Trophoblast cell (in vitro differentiated cells and primary cell): ENCODE results near the gene LAMA3.

Source experiments
- DNase-seq, 2 donors: peaks; one replicate each; pipeline ENCODE4 v3.0.0-alpha.2; 2016
- H2AFZ ChIP-seq: 2 replicates; pipeline ENCODE4 v1.6.1; 2013; ENCODE audit warnings: low read length, moderate library complexity, mild to moderate bottlenecking; ENCODE audit not compliant: insufficient read depth, poor library complexity
- H2AK5ac ChIP-seq: 2 replicates; pipeline ENCODE4 v1.6.1; 2013; ENCODE audit warnings: mild to moderate bottlenecking, low read length
- H2BK120ac ChIP-seq: 2 replicates; pipeline ENCODE4 v1.6.1; 2013; ENCODE audit warnings: low read length, mild to moderate bottlenecking, moderate library complexity; ENCODE audit not compliant: insufficient read depth, poor library complexity
- H2BK12ac ChIP-seq: 2 replicates; pipeline ENCODE4 v1.6.1; 2013; ENCODE audit warnings: mild to moderate bottlenecking, low read length, moderate library complexity
- H2BK5ac ChIP-seq: 2 replicates; pipeline ENCODE4 v1.6.1; 2013; ENCODE audit warnings: low read length, low read depth, moderate library complexity, mild to moderate bottlenecking; ENCODE audit not compliant: poor library complexity
- H3K14ac ChIP-seq: 2 replicates; pipeline ENCODE4 v1.6.1; 2013; ENCODE audit warnings: mild to moderate bottlenecking, low read length
- H3K18ac ChIP-seq: 2 replicates; pipeline ENCODE4 v1.6.1; 2013; ENCODE audit warnings: mild to moderate bottlenecking, low read length
- H3K23ac ChIP-seq: 2 replicates; pipeline ENCODE4 v1.6.1; 2013; ENCODE audit warnings: low read length
- H3K27ac ChIP-seq: 2 replicates; pipeline ENCODE4 v1.5.1; 2013; ENCODE audit warnings: low read depth, mild to moderate bottlenecking, inconsistent platforms, low read length, moderate library complexity
- H3K27me3 ChIP-seq: 2 replicates; pipeline ENCODE4 v1.6.1; 2013; ENCODE audit warnings: inconsistent platforms, mild to moderate bottlenecking, low read length, moderate library complexity; ENCODE audit not compliant: insufficient read depth
- H3K36me3 ChIP-seq, 2 experiments: 1 replicate in 1 of 2; 2 replicates in 1 of 2; pipeline ENCODE4 v1.6.1; 2013; ENCODE audit warnings: low read length in 2 of 2, mild to moderate bottlenecking in 2 of 2, moderate library complexity in 1 of 2; ENCODE audit not compliant: insufficient read depth in 2 of 2, control insufficient read depth in 1 of 2
- H3K4ac ChIP-seq: 2 replicates; pipeline ENCODE4 v1.6.1; 2013; ENCODE audit warnings: low read depth, mild to moderate bottlenecking, low read length, moderate library complexity
- H3K4me1 ChIP-seq, 2 experiments: 1 replicate in 1 of 2; 2 replicates in 1 of 2; pipeline ENCODE4 v1.6.1; 2013; ENCODE audit warnings: low read length in 2 of 2, mild to moderate bottlenecking in 2 of 2, moderate library complexity in 1 of 2; ENCODE audit not compliant: insufficient read depth in 2 of 2, control insufficient read depth in 1 of 2
- H3K4me2 ChIP-seq: 2 replicates; pipeline ENCODE4 v1.6.1; 2013; ENCODE audit warnings: inconsistent platforms, mild to moderate bottlenecking, low read length, moderate library complexity
- H3K4me3 ChIP-seq: 2 replicates; pipeline ENCODE4 v1.5.1; 2013; ENCODE audit warnings: mild to moderate bottlenecking, low read depth, low read length, inconsistent platforms
- H3K79me1 ChIP-seq: one replicate; pipeline ENCODE4 v1.6.1; 2013; ENCODE audit warnings: low read length
- H3K79me2 ChIP-seq: 2 replicates; pipeline ENCODE4 v1.6.1; 2013; ENCODE audit warnings: low read length, mild to moderate bottlenecking; ENCODE audit not compliant: control insufficient read depth, insufficient read depth, poor library complexity
- H3K9ac ChIP-seq: 2 replicates; pipeline ENCODE4 v1.6.1; 2013; ENCODE audit warnings: mild to moderate bottlenecking, low read length
- H3K9me3 ChIP-seq: 2 replicates; pipeline ENCODE4 v1.6.1; 2013; ENCODE audit warnings: low read depth, mild to moderate bottlenecking, control low read depth, inconsistent platforms, low read length; ENCODE audit not compliant: insufficient read depth
- H4K12ac ChIP-seq: 2 replicates; pipeline ENCODE4 v1.6.1; 2013; ENCODE audit warnings: low read depth, mild to moderate bottlenecking, low read length, moderate library complexity
- H4K8ac ChIP-seq: 2 replicates; pipeline ENCODE4 v1.6.1; 2013; ENCODE audit warnings: low read depth, mild to moderate bottlenecking, low read length, moderate library complexity
- H4K91ac ChIP-seq: one replicate; pipeline ENCODE4 v1.6.1; 2013; ENCODE audit warnings: low read depth, mild to moderate bottlenecking, low read length, moderate library complexity
- WGBS: extraction: QIAGEN DNeasy Blood & Tissue Kit; methylation state at CpG from one replicate; pipeline ENCODE4 v1.1.7; 2013; ENCODE audit warnings: missing lambda C conversion rate; ENCODE audit not compliant: insufficient read length, insufficient coverage; ENCODE audit errors: extremely low coverage; 5-methylcytosine and 5-hydroxymethylcytosine counted together

Gene LAMA3

GRCh38 chr18:23737578-23737977, 48.3 kb downstream of the LAMA3 start:
- Histone ChIP-seq H3K36me3 (no peaks in the 10 kb centered on the region), H3K79me1 (no peaks in the 10 kb centered on the region), H3K9ac (no peak overlapping the region), H3K9me3 (peaks cover 2% of the 10 kb centered on the region), H3K18ac (no peak overlapping the region), H3K4me1 (no peaks in the 10 kb centered on the region), H3K4me3 (no peak overlapping the region), H2BK12ac (no peak overlapping the region), H2AFZ (no peak overlapping the region), H3K14ac (no peak overlapping the region), H3K4ac (no peak overlapping the region), H4K8ac (no peak overlapping the region), H3K4me2 (no peak overlapping the region), H3K27me3 (no peaks in the 10 kb centered on the region), H2AK5ac (no peak overlapping the region), H3K79me2 (no peaks in the 10 kb centered on the region), H2BK5ac (no peak overlapping the region), H4K12ac (no peak overlapping the region), H3K27ac (no peak overlapping the region), H2BK120ac (no peak overlapping the region), H3K23ac (no peak overlapping the region), H4K91ac (no peak overlapping the region)
- no CpG with 5 or more reads among the region's 9 CpGs for WGBS
- DNase-seq = no peak

GRCh38 chr18:23738151-23738550, 48.9 kb downstream of the LAMA3 start:
- H3K4me2 ChIP-seq = no peak overlapping the region
- H3K14ac ChIP-seq = no peak overlapping the region
- H4K91ac ChIP-seq = no peak overlapping the region
- H2AFZ ChIP-seq = no peak overlapping the region
- H3K9me3 ChIP-seq = peaks cover 2% of the 10 kb centered on the region
- no peak overlapping the region for H3K9ac ChIP-seq
- no CpG with 5 or more reads among the region's 5 CpGs for WGBS
- H2BK5ac ChIP-seq = no peak overlapping the region
- H3K4ac ChIP-seq = no peak overlapping the region
- no peaks in the 10 kb centered on the region for H3K4me1 ChIP-seq
- no peaks in the 10 kb centered on the region for H3K79me1 ChIP-seq
- no peak overlapping the region for H3K18ac ChIP-seq
- no peak overlapping the region for H4K12ac ChIP-seq
- no peak overlapping the region for H4K8ac ChIP-seq
- no peak overlapping the region for H2BK120ac ChIP-seq
- H3K27ac ChIP-seq = no peak overlapping the region
- DNase-seq = no peak
- H3K4me3 ChIP-seq = no peak overlapping the region
- H3K27me3 ChIP-seq = no peaks in the 10 kb centered on the region
- H3K79me2 ChIP-seq = no peaks in the 10 kb centered on the region
- no peak overlapping the region for H3K23ac ChIP-seq
- no peaks in the 10 kb centered on the region for H3K36me3 ChIP-seq
- no peak overlapping the region for H2BK12ac ChIP-seq
- H2AK5ac ChIP-seq = no peak overlapping the region

- H3K23ac ChIP-seq = no peak overlapping the region
- no peak overlapping the region for H2AK5ac ChIP-seq
- H3K36me3 ChIP-seq = no peaks in the 10 kb centered on the region
- no peak overlapping the region for H3K27ac ChIP-seq
- H3K4me1 ChIP-seq = no peaks in the 10 kb centered on the region
- no peaks in the 10 kb centered on the region for H3K79me1 ChIP-seq
- H4K12ac ChIP-seq = no peak overlapping the region
- H3K18ac ChIP-seq = no peak overlapping the region
- H3K4me3 ChIP-seq = no peak overlapping the region
- H3K9me3 ChIP-seq = peaks cover 2% of the 10 kb centered on the region
- no peak overlapping the region for H3K4me2 ChIP-seq
- no peak overlapping the region for H2BK12ac ChIP-seq
- no peak for DNase-seq
- no peaks in the 10 kb centered on the region for H3K79me2 ChIP-seq
- no peaks in the 10 kb centered on the region for H3K27me3 ChIP-seq
- WGBS = no CpG with 5 or more reads among the region's 5 CpGs
- H3K9ac ChIP-seq = no peak overlapping the region
- H3K14ac ChIP-seq = no peak overlapping the region
- no peak overlapping the region for H4K8ac ChIP-seq
- H3K4ac ChIP-seq = no peak overlapping the region
- H2AFZ ChIP-seq = no peak overlapping the region
- H2BK120ac ChIP-seq = no peak overlapping the region
- H4K91ac ChIP-seq = no peak overlapping the region
- H2BK5ac ChIP-seq = no peak overlapping the region
Observed at GRCh38 chr18:23738575-23738974, 49.3 kb downstream of the LAMA3 start.

- no peak overlapping the region for H2BK12ac ChIP-seq
- H3K4me1 ChIP-seq = no peaks in the 10 kb centered on the region
- H3K18ac ChIP-seq = no peak overlapping the region
- H3K79me2 ChIP-seq = no peaks in the 10 kb centered on the region
- H3K4me2 ChIP-seq = no peak overlapping the region
- H3K27ac ChIP-seq = no peak overlapping the region
- no peak overlapping the region for H4K12ac ChIP-seq
- WGBS = no CpG with 5 or more reads among the region's 4 CpGs
- H3K4ac ChIP-seq = no peak overlapping the region
- H2BK120ac ChIP-seq = no peak overlapping the region
- DNase-seq = peak in 1 of 2 donors; percentile 6
- no peaks in the 10 kb centered on the region for H3K36me3 ChIP-seq
- peaks cover 2% of the 10 kb centered on the region for H3K9me3 ChIP-seq
- H3K4me3 ChIP-seq = no peak overlapping the region
- H2AK5ac ChIP-seq = no peak overlapping the region
- H3K27me3 ChIP-seq = no peaks in the 10 kb centered on the region
- H2AFZ ChIP-seq = no peak overlapping the region
- H2BK5ac ChIP-seq = no peak overlapping the region
- H4K8ac ChIP-seq = no peak overlapping the region
- no peak overlapping the region for H3K23ac ChIP-seq
- no peak overlapping the region for H4K91ac ChIP-seq
- no peak overlapping the region for H3K9ac ChIP-seq
- H3K79me1 ChIP-seq = no peaks in the 10 kb centered on the region
- no peak overlapping the region for H3K14ac ChIP-seq
Observed at GRCh38 chr18:23740105-23740830, 51.0 kb downstream of the LAMA3 start.
